A673 (cell line): ENCODE measurements around the gene PRKD1. TPM values are rescaled to one million over a fixed set of nuclear protein-coding genes. Genes with fewer than 3 reads are reported as not detected.

Experiments
- BruUV-seq: library from RNA; stranded (reverse); fragments of 400-500 nt; replicated peaks from 2 replicates; lab custom pipeline; 2021; lab: Mats Ljungman, UMichigan
- CTCF ChIA-PET: fragments of 300-600 bp; sonication (Branson Sonifier 250); formaldehyde crosslinking; loops from one replicate; lab custom pipeline; 2022; ENCODE audit warnings: antibody characterized with exemption; lab: Charles Lee
- POLR2A ChIA-PET: fragments of 300-600 bp; sonication (Branson Sonifier 250); formaldehyde crosslinking; loops from one replicate; lab custom pipeline; 2022; ENCODE audit warnings: antibody characterized with exemption; ENCODE audit not compliant: low non-redundant PET; lab: Charles Lee
- DNase-seq: peaks from one replicate; pipeline ENCODE4 v3.0.0-alpha.2; 2015; ENCODE audit warnings: low spot score
- H3K27ac ChIP-seq: fragments of 200-600 bp; sonication (generic); 2 replicates; pipeline ENCODE4 v1.5.1; 2016; ENCODE audit warnings: mixed run types, low read depth, mild to moderate bottlenecking, mixed read lengths, antibody characterized with exemption, low read length; ENCODE audit not compliant: poor library complexity, severe bottlenecking
- H3K27me3 ChIP-seq: fragments of 200-600 bp; sonication (generic); replicated peaks from 2 replicates; pipeline ENCODE4 v1.6.1; 2017; ENCODE audit warnings: mixed run types, low read depth, mild to moderate bottlenecking, mixed read lengths, antibody characterized with exemption, low read length; ENCODE audit not compliant: insufficient read depth, poor library complexity
- H3K36me3 ChIP-seq: fragments of 200-600 bp; sonication (generic); 2 replicates; pipeline ENCODE4 v1.6.1; 2016; ENCODE audit warnings: mixed run types, mild to moderate bottlenecking, mixed read lengths, antibody characterized with exemption, low read length; ENCODE audit not compliant: insufficient read depth, poor library complexity, severe bottlenecking
- H3K4me1 ChIP-seq: fragments of 200-600 bp; sonication (generic); 2 replicates; pipeline ENCODE4 v1.6.1; 2017; ENCODE audit warnings: mixed run types, mild to moderate bottlenecking, mixed read lengths, antibody characterized with exemption, low read length; ENCODE audit not compliant: insufficient read depth, poor library complexity, severe bottlenecking
- H3K4me3 ChIP-seq: fragments of 200-600 bp; sonication (generic); 2 replicates; pipeline ENCODE4 v1.5.1; 2016; ENCODE audit warnings: low read depth, mixed run types, mild to moderate bottlenecking, mixed read lengths, low read length; ENCODE audit not compliant: poor library complexity, severe bottlenecking
- H3K9me3 ChIP-seq: fragments of 200-600 bp; sonication (generic); 2 replicates; pipeline ENCODE4 v1.6.1; 2016; ENCODE audit warnings: mixed run types, low read depth, mild to moderate bottlenecking, mixed read lengths, antibody characterized with exemption, low read length; ENCODE audit not compliant: poor library complexity, severe bottlenecking
- CTCF ChIP-seq: fragments of 300-800, 200-600 bp; sonication (generic); conservative IDR thresholded peaks from 2 replicates; pipeline ENCODE4 v1.5.1; 2017; ENCODE audit warnings: low read depth, mild to moderate bottlenecking, antibody characterized with exemption, low read length, moderate library complexity, mixed read lengths
- EZH2 ChIP-seq: fragments of 200-600 bp; sonication (generic); IDR thresholded peaks from 2 replicates; pipeline ENCODE4 v1.6.1; 2017; ENCODE audit warnings: borderline replicate concordance, low read depth, mild to moderate bottlenecking, mixed read lengths, antibody characterized with exemption, low read length; ENCODE audit not compliant: poor library complexity, severe bottlenecking
- intact Hi-C: fragments of 100-400 bp; cut with micrococcal nuclease; formaldehyde crosslinking; loops from one replicate; pipeline ENCODE4 v1.10.0; 2022; ENCODE audit not compliant: unreplicated experiment
- total RNA-seq: library from RNA; stranded (reverse); gene quantifications from 2 replicates; pipeline ENCODE4 v1.2.3, GENCODE V29; 2021

PRKD1 gene
- total RNA-seq, 1 experiment from 2014 or later, result 45.7 TPM

- Histone ChIP-seq H3K36me3 (no peaks in the 10 kb centered on the region), H3K27me3 (no peaks in the 10 kb centered on the region), H3K9me3 (no peaks in the 10 kb centered on the region), H3K4me3 (no peak overlapping the region), H3K4me1 (peaks cover 12% of the 10 kb centered on the region), H3K27ac (no peak overlapping the region)
- intact Hi-C loops, result loop anchor here (5.0 kb wide), 1 partner anchor 287 kb away; no protein-coding TSS in a partner anchor
- ChIA-PET POLR2A (no interaction called here), CTCF (interaction anchor here (1.0 kb wide), 1 partner anchor 778 kb away, joined by 4 read pairs; no protein-coding TSS in a partner anchor)
- peak; percentile 66 for DNase-seq
- no TSS peak for BruUV-seq
- no peak for TF ChIP-seq CTCF
- no peak for TF ChIP-seq EZH2
These were observed 398.8 kb downstream of the PRKD1 start for GRCh38 chr14:29528889-29529288.

- intact Hi-C loops, result loop anchor here (5.0 kb wide), 1 partner anchor 285 kb away; no protein-coding TSS in a partner anchor
- Histone ChIP-seq H3K27ac (no peak overlapping the region), H3K9me3 (no peaks in the 10 kb centered on the region), H3K36me3 (no peaks in the 10 kb centered on the region), H3K27me3 (no peaks in the 10 kb centered on the region), H3K4me3 (no peak overlapping the region), H3K4me1 (peaks cover 12% of the 10 kb centered on the region)
- CTCF ChIA-PET, result no interaction called here
- TF ChIP-seq EZH2 (no peak), CTCF (no peak)
- no peak for DNase-seq
- no TSS peak for BruUV-seq
- POLR2A ChIA-PET, result no interaction called here
These were observed 400.4 kb downstream of the PRKD1 start for GRCh38 chr14:29527286-29527685.
